ENCODE measurements around the gene SMTNL2.
"Not testable (repeated sequence)": the region's sequence is repeated elsewhere in the genome, so short reads cannot be mapped to it uniquely, and the experiment has no call there.

The SMTNL2 gene

DNA sequence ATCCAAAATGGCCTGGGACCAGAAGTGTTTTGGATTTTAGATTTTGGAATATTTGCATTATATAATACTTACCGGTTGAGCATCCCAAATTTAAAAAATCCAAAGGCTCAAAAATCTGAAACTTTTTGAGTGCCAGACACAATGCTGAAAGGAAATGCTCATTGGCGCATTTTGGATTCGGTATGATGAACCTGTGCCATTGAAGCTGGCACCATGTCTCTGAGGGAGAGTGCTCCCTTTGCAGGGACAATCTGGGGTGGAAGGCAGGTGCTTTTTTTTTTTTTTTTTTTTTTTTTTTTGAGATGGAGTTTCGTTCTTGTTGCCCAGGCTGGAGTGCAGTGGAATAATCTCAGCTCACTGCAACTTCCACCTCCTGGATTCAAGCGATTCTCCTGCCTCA lies 17.7 kb downstream of the SMTNL2 start:
- Histone ChIP-seq H3K4me3 (ENCODE audit: low read length) (no peak overlapping the region), H3K36me3 (ENCODE audit: control insufficient read depth, insufficient read depth, low read length) (no peaks in the 10 kb centered on the region), H3K27me3 (ENCODE audit: control insufficient read depth, insufficient read depth, low read length) (no peaks in the 10 kb centered on the region), H3K4me1 (ENCODE audit: control insufficient read depth, insufficient read depth, low read length) (peaks cover 16% of the 10 kb centered on the region), H3K9me3 (ENCODE audit: control insufficient read depth, insufficient read depth, low read length) (no peaks in the 10 kb centered on the region), H3K27ac (ENCODE audit: low read length) (no peak overlapping the region)
- DNase-seq (ENCODE audit: low read depth, low spot score) = no peak
- no CpG with 5 or more reads among the region's 5 CpGs for WGBS (ENCODE audit: insufficient coverage, insufficient read length)

- WGBS (ENCODE audit: insufficient coverage, insufficient read length) = no CpG with 5 or more reads among the region's 18 CpGs
- H3K27ac ChIP-seq (ENCODE audit: low read length) = no peak overlapping the region
- no peak for DNase-seq (ENCODE audit: low read depth, low spot score)
- no peaks in the 10 kb centered on the region for H3K9me3 ChIP-seq (ENCODE audit: control insufficient read depth, insufficient read depth, low read length)
- H3K4me3 ChIP-seq (ENCODE audit: low read length) = no peak overlapping the region
- H3K36me3 ChIP-seq (ENCODE audit: control insufficient read depth, insufficient read depth, low read length) = no peaks in the 10 kb centered on the region
- H3K27me3 ChIP-seq (ENCODE audit: control insufficient read depth, insufficient read depth, low read length) = no peaks in the 10 kb centered on the region
- H3K4me1 ChIP-seq (ENCODE audit: control insufficient read depth, insufficient read depth, low read length) = peaks cover 13% of the 10 kb centered on the region
Observed at GRCh38 chr17:4604111-4604644, 19.8 kb downstream of the SMTNL2 start.

DNA sequence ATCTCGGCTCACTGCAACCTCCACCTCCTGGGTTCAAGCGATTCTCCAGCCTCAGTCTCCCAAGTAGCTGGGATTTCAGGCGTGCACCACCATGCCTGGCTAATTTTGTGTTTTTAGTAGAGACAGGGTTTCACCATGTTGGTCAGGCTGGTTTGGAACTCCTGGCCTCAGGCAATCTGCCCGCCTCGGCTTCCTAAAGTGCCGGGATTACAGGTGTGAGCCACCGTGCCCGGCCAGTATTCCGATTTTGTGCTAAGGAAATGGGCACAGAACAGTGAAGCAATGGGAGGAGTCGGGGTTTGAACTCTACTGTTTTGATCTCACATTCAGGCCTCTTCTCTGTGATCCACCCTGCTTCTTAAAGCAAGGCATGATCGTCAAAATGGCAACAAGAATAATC lies 20.4 kb downstream of the SMTNL2 start:
- not testable (repeated sequence) for DNase-seq (ENCODE audit: low read depth, low spot score); H3K4me3 ChIP-seq (ENCODE audit: low read length); H3K27ac ChIP-seq (ENCODE audit: low read length); H3K27me3 ChIP-seq (ENCODE audit: control insufficient read depth, insufficient read depth, low read length); H3K36me3 ChIP-seq (ENCODE audit: control insufficient read depth, insufficient read depth, low read length); H3K9me3 ChIP-seq (ENCODE audit: control insufficient read depth, insufficient read depth, low read length); H3K4me1 ChIP-seq (ENCODE audit: control insufficient read depth, insufficient read depth, low read length)
- WGBS (ENCODE audit: insufficient coverage, insufficient read length) = no CpG with 5 or more reads among the region's 11 CpGs

DNA sequence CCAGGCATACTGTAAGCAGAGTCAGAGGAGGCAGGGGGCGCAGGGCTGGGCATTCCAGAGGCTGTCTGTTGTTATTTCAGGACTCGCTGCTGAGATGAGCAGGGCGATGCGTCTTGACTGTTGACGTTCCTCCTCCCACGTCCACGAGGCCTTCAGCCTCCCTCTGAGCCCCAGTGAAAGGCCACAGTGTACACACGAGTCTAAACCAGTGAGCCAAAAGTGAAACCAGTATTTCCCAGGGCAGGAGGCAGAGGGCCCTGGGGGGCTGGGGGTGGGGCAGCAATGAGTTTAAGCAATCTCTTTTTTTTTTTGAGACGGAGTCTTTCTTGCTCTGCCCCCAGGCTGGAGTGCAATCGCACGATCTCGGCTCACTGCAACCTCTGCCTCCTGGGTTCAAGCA lies 21.5 kb downstream of the SMTNL2 start:
- Histone ChIP-seq H3K4me1 (ENCODE audit: control insufficient read depth, insufficient read depth, low read length) (no peaks in the 10 kb centered on the region), H3K36me3 (ENCODE audit: control insufficient read depth, insufficient read depth, low read length) (no peaks in the 10 kb centered on the region), H3K27me3 (ENCODE audit: control insufficient read depth, insufficient read depth, low read length) (no peaks in the 10 kb centered on the region), H3K9me3 (ENCODE audit: control insufficient read depth, insufficient read depth, low read length) (no peaks in the 10 kb centered on the region), H3K27ac (ENCODE audit: low read length) (no peak overlapping the region), H3K4me3 (ENCODE audit: low read length) (no peak overlapping the region)
- no peak for DNase-seq (ENCODE audit: low read depth, low spot score)
- WGBS (ENCODE audit: insufficient coverage, insufficient read length) = no CpG with 5 or more reads among the region's 12 CpGs

DNA sequence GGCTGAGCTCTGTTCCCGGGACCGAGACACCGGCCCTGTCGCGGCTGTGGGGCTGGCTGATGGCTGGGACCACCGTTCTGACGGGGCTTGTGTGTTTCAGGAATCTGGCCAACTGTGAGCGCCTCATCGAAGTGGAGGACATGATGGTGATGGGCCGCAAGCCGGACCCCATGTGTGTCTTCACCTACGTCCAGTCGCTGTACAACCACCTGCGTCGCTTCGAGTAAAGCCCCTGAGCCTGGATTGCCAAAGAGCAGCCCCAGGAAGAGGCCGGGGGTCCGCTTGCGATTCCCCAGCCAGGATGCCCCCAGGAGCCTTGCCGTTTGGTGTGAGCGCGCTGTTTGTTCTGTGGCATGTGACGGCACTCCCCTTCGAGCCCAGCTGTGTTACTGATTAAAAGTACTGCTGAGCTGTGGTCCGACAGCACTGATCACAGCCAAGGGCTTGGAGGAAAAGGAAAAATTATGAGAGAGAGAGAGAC lies 23.0 kb downstream of the SMTNL2 start:
- H3K4me3 ChIP-seq (ENCODE audit: low read length) = no peak overlapping the region
- no CpG with 5 or more reads among the region's 25 CpGs for WGBS (ENCODE audit: insufficient coverage, insufficient read length)
- no peak for DNase-seq (ENCODE audit: low read depth, low spot score)
- H3K4me1 ChIP-seq (ENCODE audit: control insufficient read depth, insufficient read depth, low read length) = no peaks in the 10 kb centered on the region
- H3K36me3 ChIP-seq (ENCODE audit: control insufficient read depth, insufficient read depth, low read length) = no peaks in the 10 kb centered on the region
- H3K9me3 ChIP-seq (ENCODE audit: control insufficient read depth, insufficient read depth, low read length) = no peaks in the 10 kb centered on the region
- no peaks in the 10 kb centered on the region for H3K27me3 ChIP-seq (ENCODE audit: control insufficient read depth, insufficient read depth, low read length)
- H3K27ac ChIP-seq (ENCODE audit: low read length) = no peak overlapping the region

DNA sequence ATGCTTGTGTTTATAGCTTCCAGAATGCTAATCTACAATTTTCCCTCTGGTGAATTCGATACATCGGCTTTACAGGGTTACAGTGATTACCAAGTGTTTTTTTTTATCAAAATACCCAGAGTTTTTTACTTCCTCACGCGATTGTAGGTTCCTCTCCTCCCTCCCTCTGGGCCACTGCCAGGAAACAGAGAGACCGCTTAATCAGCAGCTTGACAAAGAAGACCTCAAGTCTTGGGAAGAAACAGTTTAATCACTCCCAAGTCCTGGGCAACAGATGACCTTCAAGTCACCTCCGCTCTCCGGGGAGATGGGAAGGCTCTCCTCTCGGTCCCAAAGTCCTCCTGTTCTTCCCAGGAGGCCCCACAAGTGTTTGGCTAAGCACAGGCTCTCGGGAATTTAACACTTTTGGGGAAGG lies 23.5 kb downstream of the SMTNL2 start:
- no CpG with 5 or more reads among the region's 9 CpGs for WGBS (ENCODE audit: insufficient coverage, insufficient read length)
- no peak for DNase-seq (ENCODE audit: low read depth, low spot score)
- Histone ChIP-seq H3K27me3 (ENCODE audit: control insufficient read depth, insufficient read depth, low read length) (no peaks in the 10 kb centered on the region), H3K9me3 (ENCODE audit: control insufficient read depth, insufficient read depth, low read length) (no peaks in the 10 kb centered on the region), H3K4me3 (ENCODE audit: low read length) (no peak overlapping the region), H3K27ac (ENCODE audit: low read length) (no peak overlapping the region), H3K4me1 (ENCODE audit: control insufficient read depth, insufficient read depth, low read length) (no peaks in the 10 kb centered on the region), H3K36me3 (ENCODE audit: control insufficient read depth, insufficient read depth, low read length) (no peaks in the 10 kb centered on the region)

- Histone ChIP-seq H3K36me3 (ENCODE audit: control insufficient read depth, insufficient read depth, low read length) (no peaks in the 10 kb centered on the region), H3K4me3 (ENCODE audit: low read length) (no peak overlapping the region), H3K27ac (ENCODE audit: low read length) (no peak overlapping the region), H3K4me1 (ENCODE audit: control insufficient read depth, insufficient read depth, low read length) (no peaks in the 10 kb centered on the region), H3K27me3 (ENCODE audit: control insufficient read depth, insufficient read depth, low read length) (no peaks in the 10 kb centered on the region), H3K9me3 (ENCODE audit: control insufficient read depth, insufficient read depth, low read length) (no peaks in the 10 kb centered on the region)
- DNase-seq (ENCODE audit: low read depth, low spot score) = no peak
- no CpG with 5 or more reads among the region's 7 CpGs for WGBS (ENCODE audit: insufficient coverage, insufficient read length)
Observed at GRCh38 chr17:4609761-4610160, 25.4 kb downstream of the SMTNL2 start.

DNA sequence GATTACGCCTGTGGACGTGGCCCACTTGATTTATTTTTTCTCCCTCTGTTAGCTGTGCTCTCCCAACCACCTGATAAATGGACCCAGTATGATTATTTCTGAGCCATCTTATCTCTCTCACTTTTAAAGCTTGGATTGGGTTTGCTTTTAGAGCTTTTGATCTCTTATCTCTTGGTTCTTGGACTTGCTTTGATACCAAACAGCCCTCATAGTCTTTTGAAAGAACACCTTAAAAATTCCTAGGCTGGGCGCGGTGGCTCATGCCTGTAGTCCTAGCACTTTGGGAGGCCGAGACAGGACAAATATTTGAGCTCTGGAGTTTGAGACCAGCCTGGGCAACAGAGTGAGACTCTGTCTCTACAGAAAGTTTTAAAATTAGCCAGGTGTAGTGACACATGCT lies 25.8 kb downstream of the SMTNL2 start:
- H3K27ac ChIP-seq (ENCODE audit: low read length) = no peak overlapping the region
- no peak overlapping the region for H3K4me3 ChIP-seq (ENCODE audit: low read length)
- DNase-seq (ENCODE audit: low read depth, low spot score) = no peak
- WGBS (ENCODE audit: insufficient coverage, insufficient read length) = no CpG with 5 or more reads among the region's 5 CpGs
- H3K27me3 ChIP-seq (ENCODE audit: control insufficient read depth, insufficient read depth, low read length) = no peaks in the 10 kb centered on the region
- no peaks in the 10 kb centered on the region for H3K9me3 ChIP-seq (ENCODE audit: control insufficient read depth, insufficient read depth, low read length)
- no peaks in the 10 kb centered on the region for H3K36me3 ChIP-seq (ENCODE audit: control insufficient read depth, insufficient read depth, low read length)
- H3K4me1 ChIP-seq (ENCODE audit: control insufficient read depth, insufficient read depth, low read length) = no peaks in the 10 kb centered on the region

- no peak for DNase-seq (ENCODE audit: low read depth, low spot score)
- H3K4me1 ChIP-seq (ENCODE audit: control insufficient read depth, insufficient read depth, low read length) = no peaks in the 10 kb centered on the region
- no CpG with 5 or more reads among the region's 6 CpGs for WGBS (ENCODE audit: insufficient coverage, insufficient read length)
Observed at GRCh38 chr17:4610656-4611055, 26.3 kb downstream of the SMTNL2 start.

GRCh38 chr17:4616476-4616875 lies 32.1 kb downstream of the SMTNL2 start:
- H3K4me1 ChIP-seq (ENCODE audit: control insufficient read depth, insufficient read depth, low read length) = no peaks in the 10 kb centered on the region
- H3K36me3 ChIP-seq (ENCODE audit: control insufficient read depth, insufficient read depth, low read length) = no peaks in the 10 kb centered on the region
- no CpG with 5 or more reads among the region's 9 CpGs for WGBS (ENCODE audit: insufficient coverage, insufficient read length)
- no peak overlapping the region for H3K27ac ChIP-seq (ENCODE audit: low read length)
- H3K9me3 ChIP-seq (ENCODE audit: control insufficient read depth, insufficient read depth, low read length) = no peaks in the 10 kb centered on the region
- no peaks in the 10 kb centered on the region for H3K27me3 ChIP-seq (ENCODE audit: control insufficient read depth, insufficient read depth, low read length)
- H3K4me3 ChIP-seq (ENCODE audit: low read length) = no peak overlapping the region
- no peak for DNase-seq (ENCODE audit: low read depth, low spot score)

More at GRCh38 chr17:4610656-4611055, 26.3 kb downstream of the SMTNL2 start:
- H3K4me3 ChIP-seq (ENCODE audit: low read length) = no peak overlapping the region
- no peak overlapping the region for H3K27ac ChIP-seq (ENCODE audit: low read length)
- H3K27me3 ChIP-seq (ENCODE audit: control insufficient read depth, insufficient read depth, low read length) = no peaks in the 10 kb centered on the region
- H3K9me3 ChIP-seq (ENCODE audit: control insufficient read depth, insufficient read depth, low read length) = no peaks in the 10 kb centered on the region
- no peaks in the 10 kb centered on the region for H3K36me3 ChIP-seq (ENCODE audit: control insufficient read depth, insufficient read depth, low read length)

GRCh38 chr17:4617090-4617489 lies 32.8 kb downstream of the SMTNL2 start:
- H3K27ac ChIP-seq (ENCODE audit: low read length) = no peak overlapping the region
- no peaks in the 10 kb centered on the region for H3K4me1 ChIP-seq (ENCODE audit: control insufficient read depth, insufficient read depth, low read length)
- H3K4me3 ChIP-seq (ENCODE audit: low read length) = no peak overlapping the region
- no peaks in the 10 kb centered on the region for H3K27me3 ChIP-seq (ENCODE audit: control insufficient read depth, insufficient read depth, low read length)
- H3K9me3 ChIP-seq (ENCODE audit: control insufficient read depth, insufficient read depth, low read length) = no peaks in the 10 kb centered on the region
- H3K36me3 ChIP-seq (ENCODE audit: control insufficient read depth, insufficient read depth, low read length) = no peaks in the 10 kb centered on the region
- no peak for DNase-seq (ENCODE audit: low read depth, low spot score)
- no CpG with 5 or more reads among the region's 17 CpGs for WGBS (ENCODE audit: insufficient coverage, insufficient read length)

Data from iPS DF 6.9 (cell line).